ENCODE measurements around the gene DAB2IP. TPM values are rescaled to one million over a fixed set of nuclear protein-coding genes. Genes with fewer than 3 reads are reported as not detected.

DAB2IP gene
- polyA plus RNA-seq, 1 donor from 2014 or later, result 17.3 TPM

DNA sequence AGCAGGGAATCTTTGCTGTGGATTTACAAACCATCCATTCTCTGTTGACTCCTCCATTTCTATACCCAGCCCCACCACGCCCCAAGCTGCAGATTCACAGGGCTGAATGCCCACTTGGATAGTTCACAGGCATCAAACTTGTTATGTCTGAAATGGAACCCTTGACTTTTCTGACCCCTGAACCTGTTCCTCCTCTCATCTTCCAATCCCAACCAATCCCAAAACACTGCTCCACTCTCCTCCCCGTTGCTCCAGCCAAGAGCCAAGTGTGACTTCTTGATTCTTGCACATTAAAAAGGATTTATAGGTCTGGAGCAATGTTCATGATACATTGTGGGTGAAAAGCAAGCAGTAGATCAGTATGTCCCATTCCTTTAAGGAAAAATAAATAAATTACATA, 145.6 kb downstream of the DAB2IP start:
- Histone ChIP-seq H3K9me2 (ENCODE audit: insufficient read depth, low read length) (no peaks in the 10 kb centered on the region), H3K27me3 (ENCODE audit: insufficient read depth, low read depth, low read length) (no peaks in the 10 kb centered on the region), H2AFZ (ENCODE audit: low read depth, low read length) (no peak overlapping the region), H3K9ac (ENCODE audit: low read length) (no peak overlapping the region), H3K79me2 (replicated peaks; ENCODE audit: insufficient read depth, low read length) (no peaks in the 10 kb centered on the region), H3K27ac (ENCODE audit: low read length) (no peak overlapping the region), H3K36me3 (ENCODE audit: insufficient read depth, low read length) (no peaks in the 10 kb centered on the region), H3K4me2 (ENCODE audit: low read length) (no peak overlapping the region), H3F3A (ENCODE audit: insufficient read depth, low read length, poor library complexity, severe bottlenecking) (no peaks in the 10 kb centered on the region), H4K20me1 (ENCODE audit: insufficient read depth) (no peaks in the 10 kb centered on the region), H3K9me3 (ENCODE audit: low read length) (no peaks in the 10 kb centered on the region), H3K4me3 (ENCODE audit: low read length) (no peak overlapping the region)
- TF ChIP-seq SMC3 (conservative IDR thresholded peaks at IDR 0.05; ENCODE audit: poor library complexity), result no peak
- no peak for TF ChIP-seq MXI1 (conservative IDR thresholded peaks at IDR 0.05; ENCODE audit: poor library complexity, severe bottlenecking)

DNA sequence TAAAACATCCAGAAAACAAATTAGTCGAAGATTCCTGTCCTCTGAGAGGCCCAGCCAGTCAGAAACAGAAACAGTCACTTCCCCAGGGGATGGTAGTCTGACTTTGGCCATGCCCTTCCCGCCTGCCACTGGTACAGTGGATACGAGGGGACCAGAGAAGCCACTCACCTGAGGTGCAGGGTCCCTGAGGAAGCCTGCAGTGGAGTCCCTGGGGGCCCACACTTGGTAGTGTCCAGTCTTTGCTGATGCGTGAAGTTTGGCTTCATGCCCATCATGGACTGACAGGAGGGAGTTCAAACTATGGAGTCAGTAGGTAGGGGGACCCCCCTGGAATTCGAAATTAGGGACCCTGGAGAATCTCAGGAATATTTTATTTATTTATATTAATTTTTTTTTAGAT, 147.5 kb downstream of the DAB2IP start:
- no peaks in the 10 kb centered on the region for H3F3A ChIP-seq (ENCODE audit: insufficient read depth, low read length, poor library complexity, severe bottlenecking)
- no peaks in the 10 kb centered on the region for H3K79me2 ChIP-seq (replicated peaks; ENCODE audit: insufficient read depth, low read length)
- H4K20me1 ChIP-seq (ENCODE audit: insufficient read depth), result no peaks in the 10 kb centered on the region
- TF ChIP-seq EP300 (conservative IDR thresholded peaks at IDR 0.05; ENCODE audit: poor library complexity, severe bottlenecking), result no peak
- TF ChIP-seq, protein P1, sequence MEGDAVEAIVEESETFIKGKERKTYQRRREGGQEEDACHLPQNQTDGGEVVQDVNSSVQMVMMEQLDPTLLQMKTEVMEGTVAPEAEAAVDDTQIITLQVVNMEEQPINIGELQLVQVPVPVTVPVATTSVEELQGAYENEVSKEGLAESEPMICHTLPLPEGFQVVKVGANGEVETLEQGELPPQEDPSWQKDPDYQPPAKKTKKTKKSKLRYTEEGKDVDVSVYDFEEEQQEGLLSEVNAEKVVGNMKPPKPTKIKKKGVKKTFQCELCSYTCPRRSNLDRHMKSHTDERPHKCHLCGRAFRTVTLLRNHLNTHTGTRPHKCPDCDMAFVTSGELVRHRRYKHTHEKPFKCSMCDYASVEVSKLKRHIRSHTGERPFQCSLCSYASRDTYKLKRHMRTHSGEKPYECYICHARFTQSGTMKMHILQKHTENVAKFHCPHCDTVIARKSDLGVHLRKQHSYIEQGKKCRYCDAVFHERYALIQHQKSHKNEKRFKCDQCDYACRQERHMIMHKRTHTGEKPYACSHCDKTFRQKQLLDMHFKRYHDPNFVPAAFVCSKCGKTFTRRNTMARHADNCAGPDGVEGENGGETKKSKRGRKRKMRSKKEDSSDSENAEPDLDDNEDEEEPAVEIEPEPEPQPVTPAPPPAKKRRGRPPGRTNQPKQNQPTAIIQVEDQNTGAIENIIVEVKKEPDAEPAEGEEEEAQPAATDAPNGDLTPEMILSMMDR (IDR thresholded peaks at IDR 0.05; ENCODE audit: poor library complexity, severe bottlenecking), result no peak
- H3K9me2 ChIP-seq (ENCODE audit: insufficient read depth, low read length), result no peaks in the 10 kb centered on the region
- no peaks in the 10 kb centered on the region for H3K9me3 ChIP-seq (ENCODE audit: low read length)
- no peak overlapping the region for H3K9ac ChIP-seq (ENCODE audit: low read length)
- no peak overlapping the region for H3K4me3 ChIP-seq (ENCODE audit: low read length)
- no peaks in the 10 kb centered on the region for H3K36me3 ChIP-seq (ENCODE audit: insufficient read depth, low read length)
- no peak overlapping the region for H2AFZ ChIP-seq (ENCODE audit: low read depth, low read length)
- H3K27me3 ChIP-seq (ENCODE audit: insufficient read depth, low read depth, low read length), result no peaks in the 10 kb centered on the region
- no peak overlapping the region for H3K4me2 ChIP-seq (ENCODE audit: low read length)
- H3K27ac ChIP-seq (ENCODE audit: low read length), result no peak overlapping the region

DNA sequence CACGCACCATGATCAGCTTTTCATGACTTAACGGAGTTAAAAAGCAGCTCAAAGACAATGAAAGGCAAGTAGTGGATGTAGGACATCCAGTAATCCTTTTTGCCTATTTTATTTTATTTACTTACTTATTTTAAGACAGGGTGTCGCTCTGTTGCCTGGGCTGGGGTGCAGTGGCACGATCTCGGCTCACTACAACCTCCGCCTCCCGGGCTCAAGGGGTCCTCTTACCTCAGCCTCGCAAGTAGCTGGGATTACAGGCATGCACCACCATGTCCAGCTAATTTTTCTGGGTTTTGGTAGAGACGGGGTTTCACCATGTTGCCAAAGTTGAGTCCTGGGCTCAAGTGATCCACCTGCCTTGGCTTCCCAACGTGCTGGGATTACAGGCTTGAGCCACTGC, 148.9 kb downstream of the DAB2IP start:
- H3F3A ChIP-seq (ENCODE audit: insufficient read depth, low read length, poor library complexity, severe bottlenecking), result no peaks in the 10 kb centered on the region
- no peaks in the 10 kb centered on the region for H4K20me1 ChIP-seq (ENCODE audit: insufficient read depth)
- H3K9ac ChIP-seq (ENCODE audit: low read length), result no peak overlapping the region
- no peak overlapping the region for H2AFZ ChIP-seq (ENCODE audit: low read depth, low read length)
- no peak overlapping the region for H3K4me3 ChIP-seq (ENCODE audit: low read length)
- H3K9me3 ChIP-seq (ENCODE audit: low read length), result no peaks in the 10 kb centered on the region
- no peaks in the 10 kb centered on the region for H3K79me2 ChIP-seq (replicated peaks; ENCODE audit: insufficient read depth, low read length)
- no peak overlapping the region for H3K4me2 ChIP-seq (ENCODE audit: low read length)
- no peaks in the 10 kb centered on the region for H3K36me3 ChIP-seq (ENCODE audit: insufficient read depth, low read length)
- no peak for TF ChIP-seq SMC3 (conservative IDR thresholded peaks at IDR 0.05; ENCODE audit: poor library complexity)
- TF ChIP-seq, protein P1 (IDR thresholded peaks at IDR 0.05; ENCODE audit: poor library complexity, severe bottlenecking), result no peak
- TF ChIP-seq MXI1 (conservative IDR thresholded peaks at IDR 0.05; ENCODE audit: poor library complexity, severe bottlenecking), result no peak
- TF ChIP-seq RAD21 (conservative IDR thresholded peaks at IDR 0.05), result no peak
- TF ChIP-seq EP300 (conservative IDR thresholded peaks at IDR 0.05; ENCODE audit: poor library complexity, severe bottlenecking), result no peak
- no peak for TF ChIP-seq TAF1 (IDR thresholded peaks at IDR 0.05; ENCODE audit: low read depth)
- no peaks in the 10 kb centered on the region for H3K27me3 ChIP-seq (ENCODE audit: insufficient read depth, low read depth, low read length)
- H3K9me2 ChIP-seq (ENCODE audit: insufficient read depth, low read length), result no peaks in the 10 kb centered on the region
- H3K27ac ChIP-seq (ENCODE audit: low read length), result no peak overlapping the region

Measured in neural cell (in vitro differentiated cells).